IPS DF 4.7 (cell line): ENCODE data around the gene MLPH.

ENCODE experiments used
- DNase-seq: peaks from one replicate; pipeline ENCODE4 v3.0.0-alpha.2; 2013; ENCODE audit warnings: low spot score; ENCODE audit errors: extremely low read depth

Gene MLPH

GRCh38 chr2:237478979-237479378, 8.1 kb upstream of the MLPH start:
- DNase-seq = no peak

- DNase-seq = no peak
Observed at GRCh38 chr2:237479747-237480146, 7.3 kb upstream of the MLPH start.

GRCh38 chr2:237480556-237480955, 6.5 kb upstream of the MLPH start:
- DNase-seq = no peak

- no peak for DNase-seq
Observed at GRCh38 chr2:237480988-237481525, 6.0 kb upstream of the MLPH start.

- no peak for DNase-seq
Observed at GRCh38 chr2:237482485-237482884, 4.6 kb upstream of the MLPH start.

GRCh38 chr2:237483018-237483731, 3.9 kb upstream of the MLPH start:
- DNase-seq = no peak

- DNase-seq = no peak
Observed at GRCh38 chr2:237485304-237485703, 1.7 kb upstream of the MLPH start.

- DNase-seq = no peak
Observed at GRCh38 chr2:237485844-237486243, 1.2 kb upstream of the MLPH start.

- no peak for DNase-seq
Observed at GRCh38 chr2:237486334-237486818, 675 bp upstream of the MLPH start.

- DNase-seq = no peak
Observed at GRCh38 chr2:237487496-237487895, 445 bp downstream of the MLPH start.

- DNase-seq = no peak
Observed at GRCh38 chr2:237488295-237488694, 1.2 kb downstream of the MLPH start.

GRCh38 chr2:237488901-237489860, 2.1 kb downstream of the MLPH start:
- no peak for DNase-seq

GRCh38 chr2:237490009-237490711, 3.1 kb downstream of the MLPH start:
- DNase-seq = no peak

- DNase-seq = no peak
Observed at GRCh38 chr2:237490795-237491194, 3.7 kb downstream of the MLPH start.

GRCh38 chr2:237491515-237492118, 4.6 kb downstream of the MLPH start:
- DNase-seq = no peak

- no peak for DNase-seq
Observed at GRCh38 chr2:237492137-237492890, 5.3 kb downstream of the MLPH start.

- DNase-seq = no peak
Observed at GRCh38 chr2:237494066-237494465, 7.0 kb downstream of the MLPH start.

- DNase-seq = no peak
Observed at GRCh38 chr2:237495521-237496117, 8.6 kb downstream of the MLPH start.

GRCh38 chr2:237496428-237496827, 9.4 kb downstream of the MLPH start:
- no peak for DNase-seq
